Urinary bladder (tissue), 4 donors: ENCODE data around the gene TEF. TPM values are rescaled to one million over a fixed set of nuclear protein-coding genes. Genes with fewer than 3 reads are reported as not detected.
"Not testable (repeated sequence)": the region's sequence is repeated elsewhere in the genome, so short reads cannot be mapped to it uniquely, and the experiment has no call there.

Experiments used
- DNase-seq: peaks from one replicate; pipeline ENCODE4 v3.0.0-alpha.2; 2015; ENCODE audit errors: extremely low spot score
- H3K27ac ChIP-seq: one replicate; pipeline ENCODE4 v1.5.1; 2013; ENCODE audit warnings: low read depth, mild to moderate bottlenecking, moderate library complexity
- H3K36me3 ChIP-seq: one replicate; pipeline ENCODE4 v1.6.1; 2013; ENCODE audit warnings: mild to moderate bottlenecking, moderate library complexity; ENCODE audit not compliant: insufficient read depth
- H3K4me1 ChIP-seq: one replicate; pipeline ENCODE4 v1.6.1; 2013; ENCODE audit warnings: mild to moderate bottlenecking, moderate library complexity; ENCODE audit not compliant: insufficient read depth
- H3K4me3 ChIP-seq: one replicate; pipeline ENCODE4 v1.5.1; 2013; ENCODE audit warnings: low read depth, low read length
- WGBS: extraction: QIAGEN DNeasy Blood & Tissue Kit; methylation state at CpG from one replicate; pipeline ENCODE4 v1.1.7; 2013; 5-methylcytosine and 5-hydroxymethylcytosine counted together
- polyA plus RNA-seq: library from polyadenylated mRNA; stranded (reverse); fragments of 200-250 nt; gene quantifications from one replicate; pipeline ENCODE4 v1.2.3, GENCODE V29; 2013
- total RNA-seq: library from RNA; depleted of rRNA; stranded (reverse); fragments of >200 nt; gene quantifications from one replicate; pipeline ENCODE4 v1.2.3, GENCODE V29; 2014
- donor health status: healthy with polysubstance abuse.
- donor health status: healthy.

The TEF gene
- total and polyA plus RNA-seq, 2 donors, result 9.0 to 32.1 TPM

DNA sequence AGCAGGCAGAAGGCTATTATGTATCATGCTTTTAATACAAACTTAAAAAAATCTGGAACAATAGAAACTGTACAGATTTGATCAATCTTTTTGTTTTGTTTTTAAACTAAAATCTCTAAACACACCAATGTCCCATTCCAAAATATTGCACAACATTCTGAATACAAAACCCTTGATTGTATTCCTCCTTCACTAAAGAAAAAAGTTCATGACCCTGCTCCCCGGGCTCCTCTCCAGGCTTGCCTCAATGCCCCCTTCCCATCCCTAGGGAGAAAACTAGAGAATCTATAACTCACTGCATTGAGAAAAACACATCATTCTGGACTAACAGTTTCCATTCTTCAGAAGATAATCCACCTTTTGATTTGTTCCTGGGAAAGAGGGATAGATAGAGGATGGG lies 51.7 kb downstream of the TEF start:
- not testable (repeated sequence) for H3K27ac ChIP-seq, DNase-seq, H3K4me3 ChIP-seq, H3K4me1 ChIP-seq, H3K36me3 ChIP-seq
- 88% methylated on average over 1 of the region's 1 CpG for WGBS

DNA sequence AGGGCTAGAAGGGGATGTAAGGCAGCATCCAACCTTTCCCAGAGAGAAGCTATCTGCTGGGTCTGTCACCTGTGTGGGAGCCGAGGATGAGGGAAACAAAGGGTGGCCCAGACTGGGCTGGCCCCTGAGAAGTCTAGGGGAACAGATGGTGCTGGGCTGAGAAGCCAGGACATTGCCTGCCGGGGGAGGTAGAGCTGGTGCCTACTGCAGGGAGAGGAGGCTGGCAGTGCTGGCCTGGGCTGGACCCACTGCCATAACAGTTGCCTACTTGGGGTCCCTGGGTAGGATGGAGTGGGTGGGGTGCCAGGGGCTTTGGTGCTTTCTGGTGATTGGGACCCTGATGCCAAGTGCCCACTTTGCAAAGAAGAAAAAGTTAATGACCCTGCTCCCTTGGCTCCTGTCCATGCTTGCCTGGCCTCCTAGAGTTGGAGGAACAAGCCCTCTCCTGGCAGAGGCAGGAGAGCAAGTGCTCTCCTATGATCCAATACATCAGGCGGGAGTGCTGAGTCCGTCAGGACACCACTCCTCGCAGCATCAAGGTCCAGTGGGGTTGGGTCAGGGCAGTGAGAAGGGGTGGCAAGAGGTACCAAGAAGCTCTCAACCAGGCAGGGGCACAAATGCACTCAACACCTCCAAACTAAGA lies 52.7 kb downstream of the TEF start:
- H3K27ac ChIP-seq, H3K4me1 ChIP-seq, H3K36me3 ChIP-seq, DNase-seq, H3K4me3 ChIP-seq: not testable (repeated sequence)
- WGBS, result 84% methylated on average over 5 of the region's 5 CpGs

DNA sequence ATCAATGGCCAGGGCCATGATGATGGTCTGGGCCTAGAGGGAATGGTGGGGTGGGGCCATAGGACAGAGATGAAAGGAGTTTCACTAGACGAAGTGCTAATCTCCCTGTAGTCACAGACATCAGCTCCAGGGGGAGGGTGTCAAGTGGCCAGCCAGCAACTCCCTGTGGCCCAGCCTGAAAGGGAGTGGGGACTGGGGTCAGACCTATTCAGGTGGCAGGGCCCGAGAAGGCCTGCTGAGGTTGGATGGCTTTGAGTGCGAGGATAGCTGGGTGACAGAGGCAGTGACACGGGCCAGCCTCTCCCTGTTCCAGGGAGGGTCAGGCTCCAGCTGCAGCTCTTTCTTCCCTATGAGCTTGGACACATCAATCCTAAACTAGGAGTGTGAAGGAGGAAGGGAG lies 53.8 kb downstream of the TEF start:
- Histone ChIP-seq H3K4me3 (no peak overlapping the region), H3K27ac (no peak overlapping the region), H3K36me3 (no peaks in the 10 kb centered on the region), H3K4me1 (no peaks in the 10 kb centered on the region)
- 57% methylated on average over 4 of the region's 4 CpGs for WGBS
- DNase-seq, result no peak

DNA sequence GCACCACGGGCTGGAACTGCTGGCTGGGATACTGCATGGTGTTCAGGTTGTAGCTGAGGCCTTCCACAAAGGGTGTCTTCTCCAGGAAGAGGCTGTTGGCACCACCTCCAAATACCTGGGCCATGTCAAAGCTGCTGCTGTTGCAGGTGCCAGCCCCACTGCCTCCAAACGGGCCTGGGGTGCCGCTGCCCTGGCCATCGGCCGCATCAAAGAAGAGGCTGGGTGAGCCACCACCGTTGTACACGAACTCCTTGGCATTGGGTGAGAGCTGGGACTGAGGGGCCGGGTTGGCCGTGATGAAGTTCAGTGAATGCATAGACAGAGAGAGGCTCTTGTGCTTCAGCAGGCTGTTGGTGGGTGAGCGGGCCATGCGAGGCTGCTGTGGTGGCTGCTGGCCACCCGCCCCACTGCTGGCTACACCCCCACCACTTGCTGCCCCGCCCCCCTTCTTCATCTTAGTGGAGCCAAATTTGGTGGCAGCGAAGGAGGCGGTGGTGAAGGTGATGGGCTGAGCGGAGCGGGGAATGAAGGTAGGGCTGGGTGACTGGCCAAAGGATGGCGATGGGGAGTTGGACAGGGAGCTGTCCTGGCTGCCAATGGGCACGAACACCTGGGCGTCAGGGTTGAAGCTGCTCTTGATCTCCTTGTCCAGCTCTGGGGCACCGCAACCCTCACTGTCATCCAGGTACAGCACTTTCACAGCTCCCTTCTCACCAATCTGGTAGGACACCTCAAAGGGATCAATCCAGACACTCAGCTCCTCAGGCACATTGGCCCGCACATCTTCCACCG lies 54.8 kb downstream of the TEF start:
- H3K27ac ChIP-seq, result no peak overlapping the region
- WGBS, result 88% methylated on average over 23 of the region's 23 CpGs
- H3K36me3 ChIP-seq, result no peaks in the 10 kb centered on the region
- H3K4me1 ChIP-seq, result no peaks in the 10 kb centered on the region
- no peak for DNase-seq
- no peak overlapping the region for H3K4me3 ChIP-seq

DNA sequence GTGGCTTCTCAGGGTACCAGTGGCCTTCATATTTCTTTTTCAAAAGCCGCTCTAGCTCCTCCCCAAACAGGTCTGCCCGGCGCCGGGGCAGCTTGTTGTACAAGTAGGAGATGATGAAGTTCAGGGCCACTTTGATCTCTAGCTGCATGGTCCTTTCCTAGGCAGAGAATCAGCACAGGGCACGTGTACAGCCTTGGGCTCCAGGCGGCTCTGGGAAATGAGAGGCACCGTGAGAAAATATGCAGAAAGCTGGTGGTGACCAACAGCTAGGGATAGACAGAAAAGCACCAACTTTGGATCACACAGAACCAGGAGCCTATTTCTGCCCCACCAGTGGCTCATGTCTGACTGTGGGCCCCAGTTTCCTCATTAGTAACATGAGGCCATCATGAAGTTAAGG lies 55.5 kb downstream of the TEF start:
- Histone ChIP-seq H3K4me3 (no peak overlapping the region), H3K27ac (no peak overlapping the region), H3K4me1 (no peaks in the 10 kb centered on the region), H3K36me3 (no peaks in the 10 kb centered on the region)
- WGBS, result 87% methylated on average over 7 of the region's 7 CpGs
- DNase-seq, result no peak

DNA sequence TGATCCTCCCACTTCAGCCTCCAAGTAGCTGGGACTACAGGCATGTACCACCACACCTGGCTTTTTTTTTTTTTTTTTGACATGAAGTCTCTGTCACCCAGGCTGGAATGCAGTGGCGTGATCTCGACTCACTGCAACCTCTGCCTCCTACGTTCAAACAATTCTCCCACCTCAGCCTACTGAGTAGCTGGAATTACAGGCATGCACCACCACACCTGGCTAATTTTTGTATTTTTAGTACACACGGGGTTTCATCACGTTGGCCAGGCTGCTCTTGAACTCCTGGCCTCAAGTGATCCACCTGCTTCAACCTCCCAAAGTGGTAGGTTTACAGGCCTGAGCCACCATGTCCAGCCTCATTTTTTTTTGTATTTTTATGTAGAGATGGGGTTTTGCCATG lies 58.8 kb downstream of the TEF start:
- H3K36me3 ChIP-seq, result not testable (repeated sequence)

DNA sequence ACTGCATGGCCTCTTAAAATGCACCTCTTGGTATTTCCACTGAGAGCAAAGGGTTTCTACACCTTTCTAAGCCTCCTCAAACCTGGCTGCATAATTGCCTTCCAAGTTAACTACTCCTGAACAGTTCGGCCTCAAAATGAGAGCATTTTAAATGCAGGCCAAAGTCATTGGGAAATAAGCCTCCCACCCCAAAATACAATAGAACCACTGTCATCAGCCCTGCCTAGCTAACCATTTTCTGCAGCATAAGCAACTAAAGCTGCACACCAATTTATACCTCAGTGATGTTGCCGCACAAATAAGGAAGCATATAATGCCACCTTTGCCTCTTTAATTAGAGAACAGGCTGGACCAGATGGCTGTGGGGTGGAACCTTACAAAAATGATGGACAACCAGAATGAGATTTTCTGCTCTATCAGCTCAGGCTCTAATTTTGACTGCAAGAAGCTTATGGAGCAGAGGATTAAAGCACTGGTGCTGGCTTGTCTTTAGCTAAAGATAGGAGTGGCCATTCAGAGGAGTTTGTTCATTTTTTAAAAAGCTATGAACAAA lies 60.6 kb downstream of the TEF start:
- Histone ChIP-seq H3K4me3 (no peak overlapping the region), H3K36me3 (no peaks in the 10 kb centered on the region), H3K4me1 (no peaks in the 10 kb centered on the region), H3K27ac (no peak overlapping the region)
- no peak for DNase-seq
- WGBS, result 82% methylated on average over 2 of the region's 2 CpGs

More for the DNA sequence above, 58.8 kb downstream of the TEF start:
- not testable (repeated sequence) for H3K4me3 ChIP-seq, H3K27ac ChIP-seq, H3K4me1 ChIP-seq, DNase-seq
- WGBS, result 88% methylated on average over 5 of the region's 5 CpGs

DNA sequence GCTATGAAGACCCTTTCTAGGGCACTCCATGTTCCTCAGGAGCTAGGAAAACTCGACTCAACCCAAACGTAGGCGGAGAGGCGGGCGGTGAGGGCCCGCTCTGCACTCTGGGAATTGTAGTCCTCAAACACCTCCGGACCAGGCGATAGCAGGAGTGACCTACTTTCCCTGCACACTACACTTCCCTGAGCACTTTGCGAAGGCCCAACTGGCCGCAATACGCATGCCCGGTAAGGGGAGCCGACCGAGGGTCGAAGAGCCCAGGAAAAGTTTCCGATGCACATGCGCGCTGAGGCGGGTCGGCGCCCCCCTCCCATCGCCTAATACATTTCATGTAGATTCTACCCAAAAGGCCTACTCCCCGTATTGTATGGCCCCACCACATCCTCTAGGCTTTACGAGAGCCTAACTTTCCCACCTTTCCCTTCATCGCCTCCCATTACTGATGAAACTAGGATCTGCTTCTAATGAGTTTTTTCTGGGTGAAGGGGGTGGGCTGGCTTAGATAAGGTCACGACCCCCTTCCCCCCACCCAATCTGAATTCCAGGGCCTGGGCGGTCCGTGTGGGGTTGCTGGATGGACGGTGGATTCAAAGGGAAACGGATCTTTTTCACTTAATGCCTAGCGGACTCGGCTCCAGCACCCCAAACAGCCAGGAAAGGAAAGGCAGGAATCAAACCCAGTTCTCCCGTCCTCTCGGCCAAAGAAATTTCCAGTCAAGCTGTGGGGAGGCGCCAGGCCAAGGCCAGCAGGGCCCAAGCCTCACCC lies 62.8 kb downstream of the TEF start:
- Histone ChIP-seq H3K36me3 (no peaks in the 10 kb centered on the region), H3K27ac (peak overlapping the region; percentile 93), H3K4me3 (peak overlapping the region; percentile 93), H3K4me1 (no peaks in the 10 kb centered on the region)
- DNase-seq, result peak; percentile 97
- WGBS, result under 1% methylated on average over 35 of the region's 35 CpGs

DNA sequence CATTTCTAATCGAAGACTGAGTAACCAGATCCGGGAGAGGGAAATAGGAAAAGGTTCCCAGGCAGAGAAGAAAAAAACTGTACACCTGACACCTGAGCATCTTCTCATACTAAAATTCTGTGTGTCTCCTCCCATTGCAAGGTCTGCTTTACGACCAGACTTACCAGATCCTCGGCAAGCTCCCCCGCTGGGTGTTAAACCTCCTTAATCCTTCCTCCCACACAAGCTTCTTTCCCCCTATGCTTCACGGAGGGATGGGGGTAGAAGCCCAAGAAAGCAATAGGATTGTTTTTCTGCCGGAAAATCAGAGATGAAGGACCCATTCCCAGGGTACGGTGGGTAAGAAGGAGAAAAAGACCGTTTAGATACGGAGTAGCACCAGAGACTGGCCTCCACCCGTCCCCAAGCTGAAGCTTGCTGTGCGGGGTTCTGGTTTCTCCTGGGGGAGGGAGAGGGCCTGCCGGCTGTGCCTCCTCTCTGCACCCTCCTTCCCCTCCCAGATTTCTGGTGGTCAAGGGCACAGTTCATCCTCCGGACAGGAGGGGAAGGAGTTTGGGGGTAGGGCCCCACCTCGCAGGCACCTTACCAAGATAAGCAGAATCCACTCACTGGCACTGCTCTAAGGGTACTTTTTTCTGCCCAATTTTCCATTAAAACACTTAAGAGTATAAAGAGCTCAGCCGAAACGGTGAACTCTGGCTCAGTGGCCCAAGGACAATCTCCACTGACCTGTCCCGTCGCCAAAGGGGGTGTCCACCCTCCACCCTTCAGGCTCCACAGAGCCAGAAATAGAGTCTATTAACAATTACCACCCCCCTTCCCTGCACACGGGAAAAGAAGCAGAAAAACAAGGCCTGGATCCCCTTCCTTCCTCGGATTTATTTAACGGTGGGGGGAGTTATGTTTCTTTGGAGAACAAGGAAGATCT lies 63.7 kb downstream of the TEF start:
- no peaks in the 10 kb centered on the region for H3K4me1 ChIP-seq
- no peak for DNase-seq
- under 1% methylated on average over 22 of the region's 22 CpGs for WGBS

DNA sequence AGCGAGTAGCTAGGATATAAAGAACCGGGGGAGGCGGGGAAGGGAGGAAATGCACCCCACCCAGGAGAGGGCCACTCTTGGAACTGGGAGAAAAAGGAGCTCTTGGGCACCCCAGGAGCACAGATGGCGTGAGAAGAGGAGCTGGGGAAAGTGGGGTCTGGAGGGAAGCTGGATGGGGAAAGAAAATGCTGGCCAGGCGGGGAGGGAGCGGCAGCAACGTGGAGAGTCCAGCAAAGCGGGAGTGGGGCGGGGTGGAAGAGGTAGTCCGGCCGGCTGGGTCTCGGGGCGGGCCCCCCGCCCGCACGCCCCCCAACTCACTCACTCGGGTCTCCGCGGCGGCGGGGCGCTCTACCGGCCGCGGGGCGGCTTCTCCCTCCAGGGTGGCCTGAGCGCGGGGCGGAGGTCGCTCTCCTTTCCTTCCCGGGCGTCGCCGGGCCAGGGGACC lies 64.3 kb downstream of the TEF start:
- Histone ChIP-seq H3K4me1 (no peaks in the 10 kb centered on the region), H3K36me3 (no peaks in the 10 kb centered on the region), H3K27ac (peak overlapping the region; percentile 93), H3K4me3 (peak overlapping the region; percentile 93)
- under 1% methylated on average over 34 of the region's 34 CpGs for WGBS
- DNase-seq, result no peak

More for the DNA sequence above, 63.7 kb downstream of the TEF start:
- Histone ChIP-seq H3K36me3 (no peaks in the 10 kb centered on the region), H3K27ac (peak overlapping the region; percentile 93), H3K4me3 (peak overlapping the region; percentile 93)

DNA sequence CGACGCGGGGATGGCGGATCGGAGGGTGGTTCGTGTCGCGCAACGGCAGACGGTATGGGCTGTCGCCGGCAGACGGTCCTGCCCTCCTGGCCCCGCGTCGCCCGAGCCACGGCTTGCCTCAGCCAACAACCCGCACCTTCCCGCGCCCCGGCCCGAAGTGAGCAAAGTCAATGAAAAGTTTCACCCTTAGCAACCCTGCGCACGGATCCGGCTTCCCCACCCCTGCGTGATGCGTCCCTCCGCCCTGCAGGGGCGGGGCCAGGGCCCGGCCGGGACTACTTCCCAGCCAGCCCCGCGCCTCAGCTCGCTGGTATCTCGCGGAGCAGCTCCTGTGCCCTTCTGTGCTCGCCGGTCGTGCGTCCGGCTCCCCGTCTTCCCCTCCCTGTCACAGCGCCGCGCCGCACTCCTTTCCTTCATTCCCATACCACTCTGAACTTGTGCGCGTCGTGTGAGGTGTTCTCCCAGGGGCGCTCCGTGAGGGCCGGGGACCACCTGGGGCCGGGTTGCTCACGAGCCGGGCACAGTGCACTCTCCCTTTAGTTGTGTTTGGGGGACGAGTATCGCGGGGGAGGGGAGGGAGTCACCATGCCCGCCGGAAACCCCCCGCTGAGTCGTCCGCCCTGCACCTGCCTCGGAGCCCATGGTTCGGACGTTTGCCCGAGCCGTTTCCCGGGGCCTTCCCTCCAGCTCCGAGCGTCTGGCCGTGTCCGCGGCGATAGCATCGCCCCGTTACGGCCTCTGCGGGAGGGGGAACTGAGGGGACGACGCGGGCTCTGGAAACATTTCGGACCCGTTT lies 65.1 kb downstream of the TEF start, which contains the start of gene TOB2:
TOB2 (minus strand) TSS at position 163 of the 796 bp plus-strand sequence. CDS start 9,456 bp downstream, outside the sequence.
- WGBS, result under 1% methylated on average over 85 of the region's 85 CpGs
- no peaks in the 10 kb centered on the region for H3K36me3 ChIP-seq
- peak within 1 kb of the TSS; percentile 97 for H3K27ac ChIP-seq
- DNase-seq, result peak; percentile 84
- no peaks in the 10 kb centered on the region for H3K4me1 ChIP-seq
- peak within 1 kb of the TSS; percentile 93 for H3K4me3 ChIP-seq
